A673 (cell line): ENCODE data around the gene LACRT. TPM values are rescaled to one million over a fixed set of nuclear protein-coding genes. Genes with fewer than 3 reads are reported as not detected.

Experiments
- BruUV-seq: library from RNA; stranded (reverse); fragments of 400-500 nt; replicated peaks from 2 replicates; lab custom pipeline; 2021; lab: Mats Ljungman, UMichigan
- CTCF ChIA-PET: fragments of 300-600 bp; sonication (Branson Sonifier 250); formaldehyde crosslinking; loops from one replicate; lab custom pipeline; 2022; ENCODE audit warnings: antibody characterized with exemption; lab: Charles Lee
- POLR2A ChIA-PET: fragments of 300-600 bp; sonication (Branson Sonifier 250); formaldehyde crosslinking; loops from one replicate; lab custom pipeline; 2022; ENCODE audit warnings: antibody characterized with exemption; ENCODE audit not compliant: low non-redundant PET; lab: Charles Lee
- DNase-seq: peaks from one replicate; pipeline ENCODE4 v3.0.0-alpha.2; 2015; ENCODE audit warnings: low spot score
- H3K27ac ChIP-seq: fragments of 200-600 bp; sonication (generic); 2 replicates; pipeline ENCODE4 v1.5.1; 2016; ENCODE audit warnings: mixed run types, low read depth, mild to moderate bottlenecking, mixed read lengths, antibody characterized with exemption, low read length; ENCODE audit not compliant: poor library complexity, severe bottlenecking
- H3K27me3 ChIP-seq: fragments of 200-600 bp; sonication (generic); replicated peaks from 2 replicates; pipeline ENCODE4 v1.6.1; 2017; ENCODE audit warnings: mixed run types, low read depth, mild to moderate bottlenecking, mixed read lengths, antibody characterized with exemption, low read length; ENCODE audit not compliant: insufficient read depth, poor library complexity
- H3K36me3 ChIP-seq: fragments of 200-600 bp; sonication (generic); 2 replicates; pipeline ENCODE4 v1.6.1; 2016; ENCODE audit warnings: mixed run types, mild to moderate bottlenecking, mixed read lengths, antibody characterized with exemption, low read length; ENCODE audit not compliant: insufficient read depth, poor library complexity, severe bottlenecking
- H3K4me1 ChIP-seq: fragments of 200-600 bp; sonication (generic); 2 replicates; pipeline ENCODE4 v1.6.1; 2017; ENCODE audit warnings: mixed run types, mild to moderate bottlenecking, mixed read lengths, antibody characterized with exemption, low read length; ENCODE audit not compliant: insufficient read depth, poor library complexity, severe bottlenecking
- H3K4me3 ChIP-seq: fragments of 200-600 bp; sonication (generic); 2 replicates; pipeline ENCODE4 v1.5.1; 2016; ENCODE audit warnings: low read depth, mixed run types, mild to moderate bottlenecking, mixed read lengths, low read length; ENCODE audit not compliant: poor library complexity, severe bottlenecking
- H3K9me3 ChIP-seq: fragments of 200-600 bp; sonication (generic); 2 replicates; pipeline ENCODE4 v1.6.1; 2016; ENCODE audit warnings: mixed run types, low read depth, mild to moderate bottlenecking, mixed read lengths, antibody characterized with exemption, low read length; ENCODE audit not compliant: poor library complexity, severe bottlenecking
- EZH2 ChIP-seq: fragments of 200-600 bp; sonication (generic); IDR thresholded peaks from 2 replicates; pipeline ENCODE4 v1.6.1; 2017; ENCODE audit warnings: borderline replicate concordance, low read depth, mild to moderate bottlenecking, mixed read lengths, antibody characterized with exemption, low read length; ENCODE audit not compliant: poor library complexity, severe bottlenecking
- intact Hi-C: fragments of 100-400 bp; cut with micrococcal nuclease; formaldehyde crosslinking; loops from one replicate; pipeline ENCODE4 v1.10.0; 2022; ENCODE audit not compliant: unreplicated experiment
- total RNA-seq: library from RNA; stranded (reverse); gene quantifications from 2 replicates; pipeline ENCODE4 v1.2.3, GENCODE V29; 2021
- TF ChIP-seq, protein P1 (sequence below): fragments of 300-800, 200-600 bp; sonication (generic); conservative IDR thresholded peaks from 2 replicates; pipeline ENCODE4 v1.5.1; 2017; ENCODE audit warnings: low read depth, mild to moderate bottlenecking, antibody characterized with exemption, low read length, moderate library complexity, mixed read lengths

The LACRT gene
- total RNA-seq, 1 experiment from 2014 or later: not detected

DNA sequence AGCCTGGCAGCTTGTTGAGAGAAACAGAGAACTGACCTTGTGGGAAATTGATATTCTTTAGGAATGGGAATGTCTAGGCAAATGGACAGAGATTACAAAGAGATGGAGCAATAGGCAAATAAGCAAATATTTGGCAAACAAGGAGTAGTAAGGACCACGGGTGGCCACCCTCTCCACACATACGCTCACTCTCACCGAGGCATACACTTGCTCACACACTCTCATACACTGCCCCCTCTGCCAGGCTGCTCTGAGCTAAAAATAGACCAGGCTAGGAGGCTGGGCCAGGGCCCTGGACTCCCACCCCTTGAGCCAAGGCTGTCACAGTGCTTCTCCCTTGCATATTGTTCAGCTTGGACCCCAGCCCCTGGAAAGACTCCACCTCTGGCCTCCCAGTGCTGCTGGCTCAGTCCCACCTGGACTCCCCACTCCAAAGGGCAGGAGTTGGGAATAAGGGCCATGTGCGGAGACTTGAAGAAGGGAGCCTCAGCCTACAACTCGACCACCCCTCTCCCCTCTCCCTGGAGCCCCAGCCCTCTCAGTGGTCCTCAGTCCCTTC lies 47.3 kb downstream of the LACRT start:
- POLR2A ChIA-PET: no interaction called here

GRCh38 chr12:54586620-54587019 lies 48.1 kb downstream of the LACRT start:
- H3K36me3 ChIP-seq: peaks cover 17% of the 10 kb centered on the region
- POLR2A ChIA-PET: interaction anchor here (0.6 kb wide), 1 partner anchor 9 kb away, joined by 3 read pairs; no protein-coding TSS in a partner anchor
- no peak for DNase-seq
- peaks cover 35% of the 10 kb centered on the region for H3K4me1 ChIP-seq
- CTCF ChIA-PET: no interaction called here
- H3K27ac ChIP-seq: peak overlapping the region; percentile 81
- intact Hi-C loops: no loop called here
- peak overlapping the region; percentile 87 for H3K4me3 ChIP-seq
- no peaks in the 10 kb centered on the region for H3K27me3 ChIP-seq
- TF ChIP-seq EZH2: no peak
- TF ChIP-seq, protein P1, sequence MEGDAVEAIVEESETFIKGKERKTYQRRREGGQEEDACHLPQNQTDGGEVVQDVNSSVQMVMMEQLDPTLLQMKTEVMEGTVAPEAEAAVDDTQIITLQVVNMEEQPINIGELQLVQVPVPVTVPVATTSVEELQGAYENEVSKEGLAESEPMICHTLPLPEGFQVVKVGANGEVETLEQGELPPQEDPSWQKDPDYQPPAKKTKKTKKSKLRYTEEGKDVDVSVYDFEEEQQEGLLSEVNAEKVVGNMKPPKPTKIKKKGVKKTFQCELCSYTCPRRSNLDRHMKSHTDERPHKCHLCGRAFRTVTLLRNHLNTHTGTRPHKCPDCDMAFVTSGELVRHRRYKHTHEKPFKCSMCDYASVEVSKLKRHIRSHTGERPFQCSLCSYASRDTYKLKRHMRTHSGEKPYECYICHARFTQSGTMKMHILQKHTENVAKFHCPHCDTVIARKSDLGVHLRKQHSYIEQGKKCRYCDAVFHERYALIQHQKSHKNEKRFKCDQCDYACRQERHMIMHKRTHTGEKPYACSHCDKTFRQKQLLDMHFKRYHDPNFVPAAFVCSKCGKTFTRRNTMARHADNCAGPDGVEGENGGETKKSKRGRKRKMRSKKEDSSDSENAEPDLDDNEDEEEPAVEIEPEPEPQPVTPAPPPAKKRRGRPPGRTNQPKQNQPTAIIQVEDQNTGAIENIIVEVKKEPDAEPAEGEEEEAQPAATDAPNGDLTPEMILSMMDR: no peak
- no peaks in the 10 kb centered on the region for H3K9me3 ChIP-seq
- BruUV-seq: no TSS peak

More for the DNA sequence above, 47.3 kb downstream of the LACRT start:
- Histone ChIP-seq H3K27me3 (no peaks in the 10 kb centered on the region), H3K9me3 (no peaks in the 10 kb centered on the region), H3K4me3 (peak overlapping the region; percentile 87), H3K4me1 (peaks cover 34% of the 10 kb centered on the region), H3K27ac (peak overlapping the region; percentile 81), H3K36me3 (peaks cover 12% of the 10 kb centered on the region)
- intact Hi-C loops: no loop called here
- no TSS peak for BruUV-seq
- DNase-seq: peak; percentile 50
- CTCF ChIA-PET: no interaction called here
- no peak for TF ChIP-seq EZH2
- TF ChIP-seq, protein P1: no peak

GRCh38 chr12:54585243-54585642 lies 49.5 kb downstream of the LACRT start:
- intact Hi-C loops: no loop called here
- no peak for TF ChIP-seq EZH2
- TF ChIP-seq, protein P1: no peak
- Histone ChIP-seq H3K36me3 (peaks cover 27% of the 10 kb centered on the region), H3K4me3 (no peak overlapping the region), H3K27ac (no peak overlapping the region), H3K9me3 (no peaks in the 10 kb centered on the region), H3K27me3 (no peaks in the 10 kb centered on the region), H3K4me1 (peaks cover 39% of the 10 kb centered on the region)
- peak; percentile 47 for DNase-seq
- ChIA-PET CTCF (no interaction called here), POLR2A (no interaction called here)
- BruUV-seq: no TSS peak
